ENCODE measurements around the gene COL24A1.

GRCh38 chr1:85836736-85837135 lies 319.8 kb downstream of the COL24A1 start:
- TF ChIP-seq POLR2AphosphoS5 (IDR thresholded peaks at IDR 0.05) (no peak), CTCF (IDR thresholded peaks at IDR 0.05) (no peak), EP300 (IDR thresholded peaks at IDR 0.05) (no peak)
